Right lobe of liver (tissue), 6 donors: ENCODE measurements around the gene ZNF574. TPM values are rescaled to one million over a fixed set of nuclear protein-coding genes. Genes with fewer than 3 reads are reported as not detected.

Source experiments
- ATAC-seq, 4 donors: fragments of 200-7000 bp; cut with Tn5 transposase; one replicate each; pipeline ENCODE4 v1.9.1; 2020; ENCODE audit warnings: mild to moderate bottlenecking in 4 of 4, moderate library complexity in 4 of 4
- DNase-seq, 3 donors: peaks; one replicate each; pipeline ENCODE4 v3.0.0-alpha.2; 2020
- H3K27ac ChIP-seq, 3 donors: fragments of 200-600 bp; one replicate each; pipeline ENCODE4 v1.8.0; 2022
- H3K27me3 ChIP-seq, 2 donors: fragments of 200-600 bp; one replicate each; pipeline ENCODE4 v1.8.0; 2022
- H3K36me3 ChIP-seq, 4 donors: fragments of 200-600 bp; sonication (generic) in 1 of 4; one replicate each; pipeline versions ENCODE4 v1.5.1 to v1.8.0; 2017 to 2022; ENCODE audit warnings: control low read depth in 1 of 4
- H3K4me1 ChIP-seq, 4 donors: fragments of 200-600 bp; sonication (generic) in 1 of 4; one replicate each; pipeline versions ENCODE4 v1.5.1 to v1.8.0; 2017 to 2022; ENCODE audit warnings: control low read depth in 1 of 4
- H3K4me3 ChIP-seq, 3 donors: fragments of 200-600 bp; one replicate each; pipeline ENCODE4 v1.8.0; 2022
- H3K9me3 ChIP-seq, 4 donors: fragments of 200-600 bp; sonication (generic) in 1 of 4; one replicate each; pipeline versions ENCODE4 v1.5.1 to v1.8.0; 2017 to 2022; ENCODE audit warnings: control low read depth in 1 of 4
- CTCF ChIP-seq, 4 donors: fragments of 200-600 bp in 3 of 4; fragments of 450-650 bp in 1 of 4; IDR thresholded peaks; one replicate each; pipeline versions ENCODE4 v1.5.1 to v1.8.0; 2016 to 2022; ENCODE audit warnings: antibody characterized with exemption in 4 of 4, mild to moderate bottlenecking in 2 of 4
- POLR2A ChIP-seq: fragments of 450-650 bp; IDR thresholded peaks from one replicate; pipeline ENCODE4 v1.6.1; 2017; ENCODE audit warnings: antibody characterized with exemption, mild to moderate bottlenecking
- WGBS: methylation state at CpG from one replicate; pipeline ENCODE4 v1.1.6; 2018; ENCODE audit warnings: low coverage, low lambda C conversion rate; ENCODE audit not compliant: insufficient coverage; ENCODE audit errors: missing lambda C conversion rate; 5-methylcytosine and 5-hydroxymethylcytosine counted together
- intact Hi-C, 2 donors: fragments of 100-400 bp; cut with DNase I; formaldehyde crosslinking; loops; one replicate each; pipeline versions ENCODE4 v1.11.2 to v1.14.1; 2022
- total RNA-seq, 6 experiments: library from RNA; depleted of rRNA in 2 of 6; stranded (reverse); fragments of >200 nt in 2 of 6; fragmentation: NEBNext Ultra II Directional in 3 of 6; extraction: Animal tissue kit (Norgen Biotek cat#: 25700) in 3 of 6; gene quantifications; one replicate each; pipeline versions ENCODE4 v1.1.0 to v1.2.4, GENCODE V29; 2016 to 2023
- donor health status: DM: no; HTN: yes; CAD: no.
- donor health status: DM: no; HTN: no; CAD: no.
- donor health status: DM: no; HTN: no; CAD: no.
- donor health status: DM: no; HTN: yes; CAD: no.
- donor health status: DM: no; HTN: yes; CAD: no.

ZNF574 gene
- total RNA-seq, 6 experiments from 2014 or later, result 4.3 to 5.8 (median 4.7) TPM

- DNase-seq, result no peak
- Histone ChIP-seq H3K4me1 (peaks cover 0 to 10% (median 0%) of the 10 kb centered on the region in 4 donors), H3K27me3 (no peaks in the 10 kb centered on the region), H3K36me3 (peaks cover 0 to 18% (median 0%) of the 10 kb centered on the region in 4 donors), H3K4me3 (peak overlapping the region; percentile 66 to 96 (median 71)), H3K27ac (peak overlapping the region; percentile 92 to 97 (median 94)), H3K9me3 (no peaks in the 10 kb centered on the region)
- intact Hi-C loops, result no loop called here
- ATAC-seq, result peak in 1 of 4 donors; percentile 9
- TF ChIP-seq POLR2A (no peak), CTCF (IDR thresholded peaks at IDR 0.05) (no peak)
- 0% methylated on average over 3 of the region's 3 CpGs for WGBS
Measured at GRCh38 chr19:42075364-42075615, 676 bp upstream of the ZNF574 start.

- intact Hi-C loops, result no loop called here
- TF ChIP-seq CTCF (IDR thresholded peaks at IDR 0.05), result no peak
- no peak for TF ChIP-seq POLR2A
- Histone ChIP-seq H3K27ac (peak overlapping the region; percentile 44 to 82 (median 65)), H3K36me3 (peaks cover 0 to 28% (median 6%) of the 10 kb centered on the region in 4 donors), H3K4me3 (peak overlapping the region; percentile 66 to 96 (median 71)), H3K27me3 (no peaks in the 10 kb centered on the region), H3K4me1 (peaks cover 0 to 10% (median 0%) of the 10 kb centered on the region in 4 donors), H3K9me3 (no peaks in the 10 kb centered on the region)
- ATAC-seq (no peak), DNase-seq (peak in 1 of 3 donors; percentile 65)
- WGBS, result 0% methylated on average over 14 of the region's 33 CpGs
Measured at GRCh38 chr19:42076380-42076944, 496 bp downstream of the ZNF574 start.

- Histone ChIP-seq H3K27ac (no peak overlapping the region), H3K9me3 (no peaks in the 10 kb centered on the region), H3K36me3 (peaks cover 0 to 28% (median 6%) of the 10 kb centered on the region in 4 donors), H3K4me3 (no peak overlapping the region), H3K4me1 (peaks cover 0 to 15% (median 0%) of the 10 kb centered on the region in 4 donors), H3K27me3 (no peaks in the 10 kb centered on the region)
- no peak for DNase-seq
- intact Hi-C loops, result no loop called here
- TF ChIP-seq POLR2A (no peak), CTCF (IDR thresholded peaks at IDR 0.05) (no peak)
- ATAC-seq, result no peak
- 91% methylated on average over 1 of the region's 1 CpG for WGBS
Measured at GRCh38 chr19:42078058-42078457, 2.1 kb downstream of the ZNF574 start.

GRCh38 chr19:42078538-42079275 is 2.7 kb downstream of the ZNF574 start:
- H3K36me3 ChIP-seq, result peaks cover 0 to 28% (median 6%) of the 10 kb centered on the region in 4 donors

More at GRCh38 chr19:42078538-42079275, 2.7 kb downstream of the ZNF574 start:
- peaks cover 0 to 15% (median 0%) of the 10 kb centered on the region in 4 donors for H3K4me1 ChIP-seq
- intact Hi-C loops, result no loop called here
- 64% methylated on average over 6 of the region's 15 CpGs for WGBS
- no peaks in the 10 kb centered on the region for H3K27me3 ChIP-seq
- no peak overlapping the region for H3K4me3 ChIP-seq
- ATAC-seq (no peak), DNase-seq (no peak)
- no peaks in the 10 kb centered on the region for H3K9me3 ChIP-seq
- TF ChIP-seq CTCF (IDR thresholded peaks at IDR 0.05), result no peak
- no peak for TF ChIP-seq POLR2A
- H3K27ac ChIP-seq, result no peak overlapping the region
